Naive thymus-derived CD4-positive, alpha-beta T cell (primary cell): ENCODE data around the gene EHMT2. TPM values are rescaled to one million over a fixed set of nuclear protein-coding genes. Genes with fewer than 3 reads are reported as not detected.
"Not testable (repeated sequence)": the region's sequence is repeated elsewhere in the genome, so short reads cannot be mapped to it uniquely, and the experiment has no call there.

Experiments used
- ATAC-seq: fragments of 150-1000 bp; cut with Tn5 transposase; 2 replicates; pipeline ENCODE4 v1.10.0; 2021; ENCODE audit warnings: mild to moderate bottlenecking, moderate library complexity
- CTCF ChIA-PET: fragments of 350-600 bp; sonication (Branson Sonifier 250); formaldehyde crosslinking; loops from one replicate; lab custom pipeline; 2021; ENCODE audit warnings: antibody characterized with exemption; lab: Charles Lee
- POLR2A ChIA-PET: fragments of 350-600 bp; sonication (Branson Sonifier 250); formaldehyde crosslinking; loops from one replicate; lab custom pipeline; 2021; ENCODE audit warnings: antibody characterized with exemption, inconsistent platforms; lab: Charles Lee
- DNase-seq, 9 donors: peaks; one replicate each; pipeline versions ENCODE4 v3.0.0 to v3.0.0-alpha.2; 2020 to 2022; ENCODE audit warnings: mixed read lengths in 1 of 9
- H3K27ac ChIP-seq: one replicate; pipeline ENCODE4 v1.7.0; 2013; ENCODE audit warnings: mild to moderate bottlenecking, low read depth, low read length, moderate library complexity
- H3K27me3 ChIP-seq, 2 donors: one replicate each; pipeline ENCODE4 v1.7.0; 2013; ENCODE audit warnings: low read length in 2 of 2, mild to moderate bottlenecking in 2 of 2, moderate library complexity in 2 of 2; ENCODE audit not compliant: control insufficient read depth in 2 of 2, insufficient read depth in 2 of 2
- H3K36me3 ChIP-seq, 3 experiments: 1 replicate in 2 of 3; 2 replicates in 1 of 3; pipeline ENCODE4 v1.7.0; 2013; ENCODE audit warnings: low read length in 3 of 3, mild to moderate bottlenecking in 3 of 3, moderate library complexity in 1 of 3; ENCODE audit not compliant: insufficient read depth in 3 of 3, control insufficient read depth in 2 of 3
- H3K4me1 ChIP-seq, 2 donors: one replicate each; pipeline ENCODE4 v1.7.0; 2013; ENCODE audit warnings: low read length in 2 of 2, mild to moderate bottlenecking in 2 of 2, moderate library complexity in 1 of 2; ENCODE audit not compliant: control insufficient read depth in 2 of 2, insufficient read depth in 2 of 2
- H3K4me3 ChIP-seq: 2 replicates; pipeline ENCODE4 v1.7.0; 2013; ENCODE audit warnings: mild to moderate bottlenecking, low read length
- H3K9me3 ChIP-seq, 3 experiments: 1 replicate in 2 of 3; 2 replicates in 1 of 3; pipeline ENCODE4 v1.7.0; 2013; ENCODE audit warnings: low read length in 3 of 3; ENCODE audit not compliant: control insufficient read depth in 2 of 3
- H3K27ac Mint-ChIP-seq, 9 donors: one replicate each; pipeline ENCODE4 v1.8.0; 2020 to 2022; ENCODE audit warnings: mixed read lengths in 9 of 9, mild to moderate bottlenecking in 8 of 9, moderate library complexity in 5 of 9, inconsistent platforms in 2 of 9
- H3K27me3 Mint-ChIP-seq, 5 donors: one replicate each; pipeline ENCODE4 v1.8.0; 2021 to 2022; ENCODE audit warnings: mixed read lengths in 5 of 5, mild to moderate bottlenecking in 1 of 5
- H3K36me3 Mint-ChIP-seq, 5 donors: one replicate each; pipeline ENCODE4 v1.8.0; 2020 to 2022; ENCODE audit warnings: mixed read lengths in 5 of 5, mild to moderate bottlenecking in 3 of 5, inconsistent platforms in 1 of 5
- H3K4me1 Mint-ChIP-seq, 7 donors: one replicate each; pipeline ENCODE4 v1.8.0; 2020 to 2022; ENCODE audit warnings: mixed read lengths in 7 of 7, mild to moderate bottlenecking in 3 of 7, inconsistent platforms in 1 of 7
- H3K4me3 Mint-ChIP-seq, 10 donors: one replicate each; pipeline ENCODE4 v1.8.0; 2020 to 2022; ENCODE audit warnings: mild to moderate bottlenecking in 10 of 10, mixed read lengths in 10 of 10, moderate library complexity in 6 of 10, inconsistent platforms in 2 of 10
- H3K9me3 Mint-ChIP-seq, 11 donors: one replicate each; pipeline ENCODE4 v1.8.0; 2020 to 2022; ENCODE audit warnings: mixed read lengths in 11 of 11, mild to moderate bottlenecking in 4 of 11, inconsistent platforms in 1 of 11, moderate library complexity in 1 of 11
- intact Hi-C, 2 donors: fragments of 100-400 bp; cut with micrococcal nuclease; formaldehyde crosslinking; loops; one replicate each; pipeline ENCODE4 v1.15.1; 2023
- polyA plus RNA-seq, 2 donors: library from polyadenylated mRNA; unstranded; fragments of 300-500 nt; fragmentation: Illumina TruSeq; gene quantifications; one replicate each; pipeline ENCODE4 v1.2.3, GENCODE V29; 2021
- total RNA-seq, 6 experiments: library from RNA in 5 of 6; stranded (reverse) in 5 of 6; gene quantifications; 1 replicate in 5 of 6; 2 replicates in 1 of 6; pipeline ENCODE4 v1.2.3 and lab custom pipeline; 2021 to 2026

The EHMT2 gene
- total and polyA plus RNA-seq, 7 experiments from 2014 or later = 37.3 to 94.2 (median 66.5) TPM

GRCh38 chr6:31859923-31860322 is 37.6 kb downstream of the EHMT2 start:
- ChIA-PET POLR2A (no interaction called here), CTCF (no interaction called here)
- DNase-seq (no peak), ATAC-seq (no peak)
- Mint-ChIP-seq H3K9me3 (peaks cover 0 to 6% (median 0%) of the 10 kb centered on the region in 11 donors), H3K27ac (peak overlapping the region in 1 of 9 donors; percentile 5), H3K4me3 (peak overlapping the region in 4 of 10 donors; percentile 3 to 56 (median 30)), H3K27me3 (peaks cover 0 to 2% (median 0%) of the 10 kb centered on the region in 5 donors), H3K36me3 (peaks cover 0 to 15% (median 4%) of the 10 kb centered on the region in 5 donors), H3K4me1 (peaks cover 14 to 29% (median 20%) of the 10 kb centered on the region in 7 donors)
- Histone ChIP-seq H3K9me3 (no peaks in the 10 kb centered on the region), H3K4me1 (peaks cover 8 to 15% of the 10 kb centered on the region in 2 donors), H3K4me3 (no peak overlapping the region), H3K27ac (no peak overlapping the region), H3K27me3 (no peaks in the 10 kb centered on the region), H3K36me3 (peaks cover 0 to 32% (median 6%) of the 10 kb centered on the region in 3 experiments)
- intact Hi-C loops = loop anchor here (5.0 to 10.0 kb wide), 3 partner anchors 115 to 703 kb away; partner anchors contain the start of genes CCHCR1 (in 1 of the 2), DXO (in 1 of the 2), MICB (in 1 of the 2) and TCF19 (in 1 of the 2)

GRCh38 chr6:31858707-31859106 is 38.8 kb downstream of the EHMT2 start:
- ATAC-seq (no peak), DNase-seq (no peak)
- no peak overlapping the region for H3K27ac ChIP-seq
- H3K27me3 ChIP-seq = no peaks in the 10 kb centered on the region
- H3K27me3 Mint-ChIP-seq = peaks cover 0 to 2% (median 0%) of the 10 kb centered on the region in 5 donors
- peaks cover 0 to 32% (median 6%) of the 10 kb centered on the region in 3 experiments for H3K36me3 ChIP-seq
- H3K27ac Mint-ChIP-seq = no peak overlapping the region
- no peaks in the 10 kb centered on the region for H3K9me3 ChIP-seq
- H3K9me3 Mint-ChIP-seq = peaks cover 0 to 6% (median 0%) of the 10 kb centered on the region in 11 donors
- peaks cover 8 to 12% of the 10 kb centered on the region in 2 donors for H3K4me1 ChIP-seq
- peaks cover 12 to 20% (median 17%) of the 10 kb centered on the region in 7 donors for H3K4me1 Mint-ChIP-seq
- intact Hi-C loops = no loop called here
- peak overlapping the region in 1 of 10 donors; percentile 9 for H3K4me3 Mint-ChIP-seq
- H3K36me3 Mint-ChIP-seq = peaks cover 0 to 15% (median 4%) of the 10 kb centered on the region in 5 donors
- no peak overlapping the region for H3K4me3 ChIP-seq
- CTCF ChIA-PET = no interaction called here
- POLR2A ChIA-PET = no interaction called here

GRCh38 chr6:31857774-31858173 is 39.7 kb downstream of the EHMT2 start:
- H3K9me3 ChIP-seq, H3K4me3 Mint-ChIP-seq, POLR2A ChIA-PET, H3K9me3 Mint-ChIP-seq, H3K4me3 ChIP-seq, ATAC-seq, H3K27me3 Mint-ChIP-seq, H3K27ac ChIP-seq, H3K27me3 ChIP-seq, DNase-seq, intact Hi-C loops, H3K4me1 ChIP-seq: not testable (repeated sequence)
- CTCF ChIA-PET = interaction anchor here (0.6 kb wide), 1 partner anchor 212 kb away, joined by 3 read pairs; no protein-coding TSS in a partner anchor
- Mint-ChIP-seq H3K27ac (peak overlapping the region in 2 of 9 donors; percentile 14 to 54), H3K4me1 (peaks cover 8 to 15% (median 13%) of the 10 kb centered on the region in 7 donors), H3K36me3 (peaks cover 0 to 17% (median 4%) of the 10 kb centered on the region in 5 donors)
- H3K36me3 ChIP-seq = peaks cover 0 to 32% (median 6%) of the 10 kb centered on the region in 3 experiments

GRCh38 chr6:31851980-31852718 is 45.3 kb downstream of the EHMT2 start:
- H3K36me3 ChIP-seq, H3K27me3 Mint-ChIP-seq, DNase-seq, H3K4me3 ChIP-seq, H3K27ac ChIP-seq, ATAC-seq, H3K9me3 ChIP-seq, H3K4me1 Mint-ChIP-seq, intact Hi-C loops, H3K27me3 ChIP-seq, H3K4me1 ChIP-seq, POLR2A ChIA-PET, H3K9me3 Mint-ChIP-seq, H3K27ac Mint-ChIP-seq, H3K4me3 Mint-ChIP-seq: not testable (repeated sequence)
- peaks cover 0 to 10% (median 0%) of the 10 kb centered on the region in 5 donors for H3K36me3 Mint-ChIP-seq
- CTCF ChIA-PET = interaction anchor here (0.6 to 0.8 kb wide), 2 partner anchors 33 to 226 kb away, joined by 3 read pairs; no protein-coding TSS in a partner anchor

GRCh38 chr6:31851485-31851832 is 46.0 kb downstream of the EHMT2 start:
- Histone ChIP-seq H3K4me1 (no peaks in the 10 kb centered on the region), H3K9me3 (no peaks in the 10 kb centered on the region), H3K4me3 (no peak overlapping the region), H3K27ac (no peak overlapping the region), H3K36me3 (no peaks in the 10 kb centered on the region), H3K27me3 (no peaks in the 10 kb centered on the region)
- Mint-ChIP-seq H3K9me3 (peaks cover 0 to 2% (median 0%) of the 10 kb centered on the region in 11 donors), H3K4me3 (no peak overlapping the region), H3K27ac (peak overlapping the region in 2 of 9 donors; percentile 36 to 44), H3K4me1 (no peaks in the 10 kb centered on the region), H3K36me3 (peaks cover 0 to 6% (median 0%) of the 10 kb centered on the region in 5 donors), H3K27me3 (no peaks in the 10 kb centered on the region)
- intact Hi-C loops = no loop called here
- CTCF ChIA-PET = no interaction called here
- POLR2A ChIA-PET = no interaction called here
- DNase-seq = no peak
- ATAC-seq = no peak

- no peaks in the 10 kb centered on the region for H3K4me1 Mint-ChIP-seq
- DNase-seq = no peak
- H3K36me3 Mint-ChIP-seq = peaks cover 0 to 6% (median 0%) of the 10 kb centered on the region in 5 donors
- Histone ChIP-seq H3K27ac (no peak overlapping the region), H3K27me3 (no peaks in the 10 kb centered on the region), H3K4me1 (no peaks in the 10 kb centered on the region), H3K36me3 (no peaks in the 10 kb centered on the region), H3K4me3 (no peak overlapping the region), H3K9me3 (no peaks in the 10 kb centered on the region)
- intact Hi-C loops = no loop called here
- ChIA-PET CTCF (no interaction called here), POLR2A (no interaction called here)
- no peaks in the 10 kb centered on the region for H3K27me3 Mint-ChIP-seq
- ATAC-seq = no peak
- no peak overlapping the region for H3K4me3 Mint-ChIP-seq
- H3K9me3 Mint-ChIP-seq = peaks cover 0 to 2% (median 0%) of the 10 kb centered on the region in 11 donors
- H3K27ac Mint-ChIP-seq = no peak overlapping the region
These were observed 46.6 kb downstream of the EHMT2 start for GRCh38 chr6:31850765-31851484.
